ENCODE measurements around the gene MTUS2. TPM values are rescaled to one million over a fixed set of nuclear protein-coding genes. Genes with fewer than 3 reads are reported as not detected.
"Not testable (repeated sequence)": the region's sequence is repeated elsewhere in the genome, so short reads cannot be mapped to it uniquely, and the experiment has no call there.

MTUS2 gene
- total RNA-seq, 4 donors from 2014 or later = 0.20 to 1.6 (median 0.25) TPM; not detected in 1

- intact Hi-C loops (cut with DNase I; ENCODE audit: low total_unique reads) = no loop called here
- Histone ChIP-seq H3K36me3 (no peaks in the 10 kb centered on the region), H3K4me3 (no peak overlapping the region), H3K27ac (no peak overlapping the region), H3K4me1 (no peaks in the 10 kb centered on the region), H3K27me3 (no peaks in the 10 kb centered on the region), H3K9me3 (no peaks in the 10 kb centered on the region)
- ATAC-seq (no peak), DNase-seq (no peak)
- in situ Hi-C loops (cut with MboI; ENCODE audit: low sequenced_read_pairs in 4 of 4) = no loop called here
- no peak for TF ChIP-seq POLR2A (IDR thresholded peaks at IDR 0.05)
- TF ChIP-seq CTCF (IDR thresholded peaks at IDR 0.05 in 4 of 5, conservative IDR thresholded peaks at IDR 0.05 in 1 of 5) = no peak
Observed at GRCh38 chr13:29328501-29328900, 508.4 kb downstream of the MTUS2 start.

GRCh38 chr13:29336356-29336755 is 516.2 kb downstream of the MTUS2 start:
- Histone ChIP-seq H3K27ac (no peak overlapping the region), H3K4me3 (no peak overlapping the region), H3K36me3 (no peaks in the 10 kb centered on the region), H3K4me1 (no peaks in the 10 kb centered on the region), H3K9me3 (no peaks in the 10 kb centered on the region), H3K27me3 (no peaks in the 10 kb centered on the region)
- in situ Hi-C loops (cut with MboI; ENCODE audit: low sequenced_read_pairs in 4 of 4) (no loop called here), intact Hi-C loops (cut with DNase I; ENCODE audit: low total_unique reads) (no loop called here)
- no peak for ATAC-seq
- TF ChIP-seq CTCF (IDR thresholded peaks at IDR 0.05 in 4 of 5, conservative IDR thresholded peaks at IDR 0.05 in 1 of 5) (no peak), POLR2A (IDR thresholded peaks at IDR 0.05) (no peak)
- no peak for DNase-seq

- H3K4me3 ChIP-seq = no peak overlapping the region
- no peak for TF ChIP-seq CTCF (IDR thresholded peaks at IDR 0.05 in 4 of 5, conservative IDR thresholded peaks at IDR 0.05 in 1 of 5)
- no peak for TF ChIP-seq POLR2A (IDR thresholded peaks at IDR 0.05)
- no peaks in the 10 kb centered on the region for H3K36me3 ChIP-seq
- intact Hi-C loops (cut with DNase I; ENCODE audit: low total_unique reads) (no loop called here), in situ Hi-C loops (cut with MboI; ENCODE audit: low sequenced_read_pairs in 4 of 4) (no loop called here)
- H3K27ac ChIP-seq = no peak overlapping the region
- H3K27me3 ChIP-seq = no peaks in the 10 kb centered on the region
- H3K9me3 ChIP-seq = no peaks in the 10 kb centered on the region
- no peaks in the 10 kb centered on the region for H3K4me1 ChIP-seq
- DNase-seq (no peak), ATAC-seq (no peak)
Observed at GRCh38 chr13:29339386-29340272, 519.5 kb downstream of the MTUS2 start.

- H3K9me3 ChIP-seq; H3K27me3 ChIP-seq; ATAC-seq; H3K36me3 ChIP-seq; intact Hi-C loops (cut with DNase I; ENCODE audit: low total_unique reads); DNase-seq; in situ Hi-C loops (cut with MboI; ENCODE audit: low sequenced_read_pairs in 4 of 4); H3K27ac ChIP-seq; H3K4me1 ChIP-seq; H3K4me3 ChIP-seq: not testable (repeated sequence)
Observed at GRCh38 chr13:29345860-29346582, 525.9 kb downstream of the MTUS2 start.

GRCh38 chr13:29355029-29355428 is 534.9 kb downstream of the MTUS2 start:
- TF ChIP-seq CTCF (IDR thresholded peaks at IDR 0.05 in 4 of 5, conservative IDR thresholded peaks at IDR 0.05 in 1 of 5) (no peak), POLR2A (IDR thresholded peaks at IDR 0.05) (no peak)
- H3K36me3 ChIP-seq = no peaks in the 10 kb centered on the region
- H3K9me3 ChIP-seq = no peaks in the 10 kb centered on the region
- no peak for DNase-seq
- ATAC-seq = no peak
- intact Hi-C loops (cut with DNase I; ENCODE audit: low total_unique reads) = no loop called here
- no peaks in the 10 kb centered on the region for H3K4me1 ChIP-seq
- H3K27ac ChIP-seq = no peak overlapping the region
- H3K4me3 ChIP-seq = no peak overlapping the region
- H3K27me3 ChIP-seq = peaks cover 0 to 4% (median 0%) of the 10 kb centered on the region in 3 donors
- in situ Hi-C loops (cut with MboI; ENCODE audit: low sequenced_read_pairs in 4 of 4) = no loop called here

Measured in gastrocnemius medialis (tissue), 4 donors.